Pons (tissue), 1 donor: ENCODE measurements around the gene FLYWCH2.
"Not testable (repeated sequence)": the region's sequence is repeated elsewhere in the genome, so short reads cannot be mapped to it uniquely, and the experiment has no call there.

ENCODE experiments used
- DNase-seq: peaks from one replicate; pipeline ENCODE4 v3.0.0-alpha.2; 2016; ENCODE audit warnings: low spot score

Gene FLYWCH2

GRCh38 chr16:2914233-2914632, 31.2 kb downstream of the FLYWCH2 start:
- no peak for DNase-seq

- no peak for DNase-seq
Observed at GRCh38 chr16:2915196-2915929, 32.3 kb downstream of the FLYWCH2 start.

GRCh38 chr16:2919511-2920255, 36.7 kb downstream of the FLYWCH2 start:
- peak; percentile 84 for DNase-seq

- no peak for DNase-seq
Observed at GRCh38 chr16:2923481-2923880, 40.5 kb downstream of the FLYWCH2 start.

- peak; percentile 40 for DNase-seq
Observed at GRCh38 chr16:2924901-2925755, 42.1 kb downstream of the FLYWCH2 start.

GRCh38 chr16:2925951-2926649, 43.1 kb downstream of the FLYWCH2 start:
- DNase-seq, result peak; percentile 63

- no peak for DNase-seq
Observed at GRCh38 chr16:2926650-2926999, 43.6 kb downstream of the FLYWCH2 start.

- DNase-seq, result peak; percentile 91
Observed at GRCh38 chr16:2927010-2927646, 44.1 kb downstream of the FLYWCH2 start.

- DNase-seq, result not testable (repeated sequence)
Observed at GRCh38 chr16:2928151-2928550, 45.1 kb downstream of the FLYWCH2 start.

- DNase-seq, result no peak
Observed at GRCh38 chr16:2928796-2929195, 45.8 kb downstream of the FLYWCH2 start.

- DNase-seq, result no peak
Observed at GRCh38 chr16:2929693-2930092, 46.7 kb downstream of the FLYWCH2 start.

GRCh38 chr16:2930236-2930635, 47.2 kb downstream of the FLYWCH2 start:
- DNase-seq, result no peak

- not testable (repeated sequence) for DNase-seq
Observed at GRCh38 chr16:2931231-2931914, 48.4 kb downstream of the FLYWCH2 start.

GRCh38 chr16:2933136-2933535, 50.1 kb downstream of the FLYWCH2 start:
- DNase-seq, result no peak

- DNase-seq, result no peak
Observed at GRCh38 chr16:2933701-2934100, 50.7 kb downstream of the FLYWCH2 start.

GRCh38 chr16:2934450-2934849, 51.4 kb downstream of the FLYWCH2 start:
- no peak for DNase-seq

GRCh38 chr16:2936436-2937011, 53.5 kb downstream of the FLYWCH2 start:
- no peak for DNase-seq

GRCh38 chr16:2937170-2937569, 54.2 kb downstream of the FLYWCH2 start:
- no peak for DNase-seq

- no peak for DNase-seq
Observed at GRCh38 chr16:2938206-2938605, 55.2 kb downstream of the FLYWCH2 start.

GRCh38 chr16:2939968-2940367, 57.0 kb downstream of the FLYWCH2 start:
- DNase-seq, result no peak

GRCh38 chr16:2942045-2942444, 59.0 kb downstream of the FLYWCH2 start:
- DNase-seq, result no peak
